Daoy (cell line): ENCODE results near the gene CTSV. TPM values are rescaled to one million over a fixed set of nuclear protein-coding genes. Genes with fewer than 3 reads are reported as not detected.
"Not testable (repeated sequence)": the region's sequence is repeated elsewhere in the genome, so short reads cannot be mapped to it uniquely, and the experiment has no call there.

Experiments used
- DNase-seq: peaks from one replicate; pipeline ENCODE4 v3.0.0-alpha.2; 2015; ENCODE audit warnings: low read depth
- total RNA-seq: library from RNA; depleted of rRNA; stranded (reverse); fragments of >200 nt; shearing (Covaris generic); gene quantifications from 2 replicates; pipeline ENCODE4 v1.2.3, GENCODE V29; 2014; rRNA removed

The CTSV gene
- 13.6 and 15.3 TPM in 2 replicates for total RNA-seq

GRCh38 chr9:97038611-97039513 is at the start of gene CTSV:
Gene CTSV (minus strand): TSS chr9:97039142. CDS start chr9:97038043, 1,099 bp downstream.
- DNase-seq = peak; percentile 96

GRCh38 chr9:97087668-97088215 is 48.8 kb upstream of the CTSV start:
- DNase-seq = not testable (repeated sequence)

GRCh38 chr9:97084562-97084991 is 45.6 kb upstream of the CTSV start:
- DNase-seq = not testable (repeated sequence)

- no peak for DNase-seq
These were observed 39.4 kb upstream of the CTSV start for GRCh38 chr9:97078362-97078761.

GRCh38 chr9:97077452-97078295 is 38.7 kb upstream of the CTSV start:
- DNase-seq = no peak

- DNase-seq = not testable (repeated sequence)
These were observed 37.9 kb upstream of the CTSV start for GRCh38 chr9:97076731-97077451.

- DNase-seq = no peak
These were observed 37.3 kb upstream of the CTSV start for GRCh38 chr9:97076238-97076637.

- DNase-seq = no peak
These were observed 36.5 kb upstream of the CTSV start for GRCh38 chr9:97075289-97075985.

GRCh38 chr9:97073506-97073905 is 34.6 kb upstream of the CTSV start:
- DNase-seq = no peak

- DNase-seq = no peak
These were observed 33.4 kb upstream of the CTSV start for GRCh38 chr9:97072285-97072776.

- DNase-seq = not testable (repeated sequence)
These were observed 31.4 kb upstream of the CTSV start for GRCh38 chr9:97070325-97070724.

- DNase-seq = no peak
These were observed 28.5 kb upstream of the CTSV start for GRCh38 chr9:97067490-97067889.

- DNase-seq = no peak
These were observed 25.2 kb upstream of the CTSV start for GRCh38 chr9:97064176-97064575.

- no peak for DNase-seq
These were observed 21.9 kb upstream of the CTSV start for GRCh38 chr9:97060796-97061195.

- peak; percentile 71 for DNase-seq
These were observed 20.7 kb upstream of the CTSV start for GRCh38 chr9:97059626-97060025.

GRCh38 chr9:97057651-97058050 is 18.7 kb upstream of the CTSV start:
- peak; percentile 9 for DNase-seq

- not testable (repeated sequence) for DNase-seq
These were observed 16.9 kb upstream of the CTSV start for GRCh38 chr9:97055891-97056290.

- no peak for DNase-seq
These were observed 14.8 kb upstream of the CTSV start for GRCh38 chr9:97053717-97054116.

GRCh38 chr9:97052735-97053134 is 13.8 kb upstream of the CTSV start:
- DNase-seq = no peak

GRCh38 chr9:97046228-97046627 is 7.3 kb upstream of the CTSV start:
- DNase-seq = peak; percentile 83

- DNase-seq = no peak
These were observed 6.4 kb upstream of the CTSV start for GRCh38 chr9:97045300-97045699.
